HG03457 (cell line): Measurements from ENCODE around the gene ABCD4.

ENCODE experiments used
- ATAC-seq: cut with Tn5 transposase; IDR thresholded peaks from one replicate; pipeline ENCODE4 v1.9.1; 2021; ENCODE audit warnings: moderate number of reproducible peaks; ENCODE audit not compliant: unreplicated experiment

The ABCD4 gene

DNA sequence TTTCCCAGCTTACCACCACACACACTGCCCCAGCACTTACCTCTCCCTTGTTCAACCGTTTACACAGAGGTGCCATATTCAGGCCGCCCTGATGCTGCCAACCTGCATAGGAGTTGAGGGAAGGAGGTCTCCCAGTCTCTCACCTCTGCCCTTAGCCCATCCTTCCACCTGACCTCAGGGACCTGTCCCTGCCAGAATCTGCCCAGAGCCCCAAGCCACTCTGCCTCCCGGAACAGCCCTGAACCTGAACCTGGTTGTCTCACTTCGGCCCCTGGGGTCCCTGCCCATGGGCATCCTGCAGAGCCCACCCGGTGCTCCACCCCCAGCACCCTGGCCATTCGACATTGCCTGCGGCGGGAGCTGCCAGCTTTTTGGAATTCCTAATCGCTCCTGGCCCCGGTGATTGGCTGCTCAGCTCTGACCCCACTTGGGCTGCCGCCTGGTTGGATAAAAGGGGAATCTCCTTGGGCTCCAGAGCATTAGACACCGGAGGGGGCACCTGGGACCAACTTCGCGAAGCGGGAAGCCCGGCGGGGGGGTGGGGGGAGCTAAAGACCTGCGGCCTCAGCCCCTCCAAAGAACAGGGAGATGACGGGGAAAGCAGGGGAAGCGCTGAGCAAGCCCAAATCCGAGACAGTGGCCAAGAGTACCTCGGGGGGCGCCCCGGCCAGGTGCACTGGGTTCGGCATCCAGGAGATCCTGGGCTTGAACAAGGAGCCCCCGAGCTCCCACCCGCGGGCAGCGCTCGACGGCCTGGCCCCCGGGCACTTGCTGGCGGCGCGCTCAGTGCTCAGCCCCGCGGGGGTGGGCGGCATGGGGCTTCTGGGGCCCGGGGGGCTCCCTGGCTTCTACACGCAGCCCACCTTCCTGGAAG lies 63.5 kb downstream of the ABCD4 start, which contains the start of gene VSX2:
VSX2 (plus strand) TSS at position 476 of the 874 bp plus-strand sequence; CDS start at position 589, 113 bp downstream.
- ATAC-seq, result no peak

DNA sequence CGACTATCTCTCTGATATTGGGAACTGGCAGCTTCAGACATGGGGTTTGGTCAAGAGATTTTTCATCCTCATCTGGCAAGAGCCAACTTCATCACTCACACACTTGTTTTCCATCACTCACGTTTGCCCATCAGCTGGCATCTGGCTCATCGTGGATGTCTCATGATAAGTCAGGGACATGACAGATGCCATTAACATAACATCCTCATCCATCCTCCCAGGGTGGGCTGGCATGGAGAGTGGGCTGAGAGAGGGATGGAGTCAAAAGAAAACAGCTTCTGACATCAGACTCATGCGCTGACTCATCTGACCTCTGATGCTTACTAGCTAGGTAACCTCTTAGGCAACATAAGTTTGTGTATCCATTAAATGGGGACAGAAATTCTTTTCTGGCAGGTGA lies 65.3 kb downstream of the ABCD4 start:
- ATAC-seq, result no peak
